Mesothelial cell of epicardium (in vitro differentiated cells): ENCODE data around the gene SIK2. TPM values are rescaled to one million over a fixed set of nuclear protein-coding genes. Genes with fewer than 3 reads are reported as not detected.

Experiments
- DNase-seq, 2 experiments: peaks; one replicate each; pipeline ENCODE4 v3.0.0; 2021; ENCODE audit warnings: low spot score in 2 of 2; ENCODE audit not compliant: unreplicated experiment in 2 of 2
- H3K27ac Mint-ChIP-seq: 2 replicates; pipeline ENCODE4 v1.8.0; 2021; ENCODE audit warnings: mixed read lengths
- H3K27me3 Mint-ChIP-seq: 2 replicates; pipeline ENCODE4 v1.8.0; 2021; ENCODE audit warnings: low read depth, mixed read lengths
- H3K36me3 Mint-ChIP-seq: 2 replicates; pipeline ENCODE4 v1.8.0; 2021; ENCODE audit warnings: mixed read lengths
- H3K4me1 Mint-ChIP-seq: 2 replicates; pipeline ENCODE4 v1.8.0; 2021; ENCODE audit warnings: mixed read lengths
- H3K4me3 Mint-ChIP-seq: 2 replicates; pipeline ENCODE4 v1.8.0; 2021; ENCODE audit warnings: mild to moderate bottlenecking, moderate library complexity, mixed read lengths
- H3K9me3 Mint-ChIP-seq: 2 replicates; pipeline ENCODE4 v1.8.0; 2021; ENCODE audit warnings: mixed read lengths
- total RNA-seq: library from RNA; stranded (reverse); gene quantifications from 3 replicates; pipeline ENCODE4 v1.2.1, GENCODE V29; 2021
- TF ChIP-seq, protein P1 (sequence below): fragments of 200-600 bp; sonication (generic); IDR thresholded peaks from one replicate; pipeline ENCODE4 v1.5.0; 2021; ENCODE audit warnings: antibody characterized with exemption; ENCODE audit not compliant: unreplicated experiment

SIK2 gene
- total RNA-seq, 1 donor from 2014 or later, result 17.1 TPM

DNA sequence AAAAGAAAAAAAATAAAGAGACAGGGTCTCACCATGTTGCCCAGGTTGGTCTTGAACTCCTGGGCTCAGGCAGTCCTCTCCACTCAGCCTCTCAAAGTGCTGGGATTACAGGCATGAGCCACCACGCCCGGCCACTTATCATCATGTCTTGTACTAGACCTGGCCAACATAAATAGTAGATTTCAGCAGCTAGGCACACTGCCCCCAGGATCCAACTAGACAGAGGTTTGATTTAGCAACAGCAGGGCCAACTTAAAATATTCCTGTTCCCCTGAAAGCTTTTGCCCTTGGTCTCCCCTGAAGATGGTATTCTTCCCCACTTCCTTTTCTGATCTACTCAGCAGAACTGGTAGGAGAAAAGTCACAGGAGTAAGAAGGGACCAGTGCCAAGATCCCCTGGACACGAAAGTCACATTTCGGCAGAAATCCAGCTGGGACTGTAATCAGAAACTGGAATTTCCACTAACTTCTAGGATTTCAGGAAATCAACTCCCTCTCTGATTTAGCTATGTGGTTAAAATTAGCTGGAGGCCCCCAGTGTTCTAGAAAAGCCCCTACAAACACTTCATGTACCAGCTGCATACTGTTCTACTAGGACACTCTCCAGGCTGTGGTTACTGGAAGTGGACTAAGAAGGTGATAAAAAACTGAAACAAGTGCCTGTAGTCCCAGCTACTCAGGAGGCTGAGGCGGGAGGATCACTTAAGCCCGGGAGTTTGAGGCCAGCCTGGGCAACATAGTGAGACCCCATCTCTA, 172.9 kb downstream of the SIK2 start:
- Mint-ChIP-seq H3K4me3 (no peak overlapping the region), H3K4me1 (peaks cover 8% of the 10 kb centered on the region), H3K27me3 (no peaks in the 10 kb centered on the region), H3K36me3 (no peaks in the 10 kb centered on the region), H3K27ac (no peak overlapping the region), H3K9me3 (no peaks in the 10 kb centered on the region)
- no peak for DNase-seq
- TF ChIP-seq, protein P1, sequence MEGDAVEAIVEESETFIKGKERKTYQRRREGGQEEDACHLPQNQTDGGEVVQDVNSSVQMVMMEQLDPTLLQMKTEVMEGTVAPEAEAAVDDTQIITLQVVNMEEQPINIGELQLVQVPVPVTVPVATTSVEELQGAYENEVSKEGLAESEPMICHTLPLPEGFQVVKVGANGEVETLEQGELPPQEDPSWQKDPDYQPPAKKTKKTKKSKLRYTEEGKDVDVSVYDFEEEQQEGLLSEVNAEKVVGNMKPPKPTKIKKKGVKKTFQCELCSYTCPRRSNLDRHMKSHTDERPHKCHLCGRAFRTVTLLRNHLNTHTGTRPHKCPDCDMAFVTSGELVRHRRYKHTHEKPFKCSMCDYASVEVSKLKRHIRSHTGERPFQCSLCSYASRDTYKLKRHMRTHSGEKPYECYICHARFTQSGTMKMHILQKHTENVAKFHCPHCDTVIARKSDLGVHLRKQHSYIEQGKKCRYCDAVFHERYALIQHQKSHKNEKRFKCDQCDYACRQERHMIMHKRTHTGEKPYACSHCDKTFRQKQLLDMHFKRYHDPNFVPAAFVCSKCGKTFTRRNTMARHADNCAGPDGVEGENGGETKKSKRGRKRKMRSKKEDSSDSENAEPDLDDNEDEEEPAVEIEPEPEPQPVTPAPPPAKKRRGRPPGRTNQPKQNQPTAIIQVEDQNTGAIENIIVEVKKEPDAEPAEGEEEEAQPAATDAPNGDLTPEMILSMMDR, result no peak

DNA sequence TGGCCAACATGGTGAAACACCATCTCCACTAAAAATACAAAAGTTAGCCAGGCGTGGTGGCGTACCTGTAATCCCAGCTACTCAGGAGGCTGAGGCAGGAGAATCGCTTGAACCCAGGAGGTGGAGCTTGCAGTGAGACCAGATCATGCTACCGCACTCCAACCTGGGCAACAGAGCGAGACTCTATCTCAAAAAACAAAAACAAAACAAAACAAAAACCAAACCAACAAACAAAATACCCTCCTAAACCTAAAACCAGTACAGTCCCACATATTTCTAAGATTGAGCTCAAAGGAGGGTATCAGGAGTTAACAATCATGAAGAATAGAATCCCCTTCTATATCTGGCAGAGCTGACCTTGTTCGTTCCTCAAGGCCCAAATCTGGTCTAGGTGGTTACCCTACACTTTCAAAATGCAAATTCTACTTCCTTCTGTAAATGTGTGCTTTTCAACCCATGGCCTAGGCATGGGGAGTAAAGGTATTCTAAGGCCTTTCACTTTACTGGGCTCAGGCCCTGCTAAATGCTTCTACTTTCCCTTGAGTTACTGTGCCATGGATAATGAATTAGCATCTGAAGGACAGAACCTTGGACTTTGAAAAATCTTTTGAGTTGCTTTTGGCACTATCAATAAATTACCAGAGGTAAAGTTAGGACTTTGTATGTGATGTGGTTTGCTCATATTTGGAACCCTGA, 174.3 kb downstream of the SIK2 start:
- Mint-ChIP-seq H3K36me3 (no peaks in the 10 kb centered on the region), H3K4me3 (no peak overlapping the region), H3K27me3 (no peaks in the 10 kb centered on the region), H3K4me1 (peaks cover 3% of the 10 kb centered on the region), H3K9me3 (no peaks in the 10 kb centered on the region), H3K27ac (no peak overlapping the region)
- DNase-seq, result no peak
- TF ChIP-seq, protein P1, result no peak

GRCh38 chr11:111777094-111778046, 175.1 kb downstream of the SIK2 start:
- H3K36me3 Mint-ChIP-seq, result no peaks in the 10 kb centered on the region
- no peaks in the 10 kb centered on the region for H3K27me3 Mint-ChIP-seq
- no peak overlapping the region for H3K4me3 Mint-ChIP-seq
- H3K4me1 Mint-ChIP-seq, result peaks cover 3% of the 10 kb centered on the region
- H3K27ac Mint-ChIP-seq, result peak overlapping the region; percentile 74
- no peak for DNase-seq
- TF ChIP-seq, protein P1, result peak; percentile 60
- H3K9me3 Mint-ChIP-seq, result no peaks in the 10 kb centered on the region

GRCh38 chr11:111778047-111778558, 175.9 kb downstream of the SIK2 start:
- Mint-ChIP-seq H3K27ac (no peak overlapping the region), H3K4me1 (peaks cover 3% of the 10 kb centered on the region), H3K36me3 (no peaks in the 10 kb centered on the region), H3K27me3 (no peaks in the 10 kb centered on the region), H3K9me3 (no peaks in the 10 kb centered on the region), H3K4me3 (no peak overlapping the region)
- TF ChIP-seq, protein P1, result no peak
- no peak for DNase-seq

DNA sequence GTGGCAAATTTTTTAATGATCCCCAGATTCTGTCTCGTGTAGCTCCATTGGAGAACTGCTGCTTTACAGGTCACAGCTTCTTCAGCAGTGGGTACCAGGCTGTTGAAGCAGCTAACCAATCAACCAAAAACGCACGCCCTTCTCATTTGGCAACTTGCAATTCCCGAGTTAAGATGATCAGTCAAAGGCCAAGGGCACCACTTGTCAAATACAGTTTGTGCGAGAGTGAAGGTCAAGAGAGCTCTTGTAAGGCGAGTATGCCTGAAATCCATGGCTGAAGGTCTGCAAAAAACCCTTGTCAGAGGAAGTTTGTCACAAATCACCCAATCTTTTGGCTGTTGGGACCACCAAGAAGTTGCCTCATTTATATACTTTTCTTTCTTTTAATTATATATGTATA, 176.9 kb downstream of the SIK2 start:
- no peak for DNase-seq
- H3K4me1 Mint-ChIP-seq, result peaks cover 3% of the 10 kb centered on the region
- TF ChIP-seq, protein P1, result no peak
- no peak overlapping the region for H3K4me3 Mint-ChIP-seq
- H3K9me3 Mint-ChIP-seq, result no peaks in the 10 kb centered on the region
- H3K36me3 Mint-ChIP-seq, result peaks cover 2% of the 10 kb centered on the region
- H3K27me3 Mint-ChIP-seq, result no peaks in the 10 kb centered on the region
- H3K27ac Mint-ChIP-seq, result no peak overlapping the region
